Measurements from ENCODE around the gene SMIM43. TPM values are rescaled to one million over a fixed set of nuclear protein-coding genes. Genes with fewer than 3 reads are reported as not detected.

SMIM43 gene
- total and polyA plus RNA-seq, 9 of the 15 experiments (the other 6 are each of a cell fraction or from before 2014, with no cell fraction given), result not detected

DNA sequence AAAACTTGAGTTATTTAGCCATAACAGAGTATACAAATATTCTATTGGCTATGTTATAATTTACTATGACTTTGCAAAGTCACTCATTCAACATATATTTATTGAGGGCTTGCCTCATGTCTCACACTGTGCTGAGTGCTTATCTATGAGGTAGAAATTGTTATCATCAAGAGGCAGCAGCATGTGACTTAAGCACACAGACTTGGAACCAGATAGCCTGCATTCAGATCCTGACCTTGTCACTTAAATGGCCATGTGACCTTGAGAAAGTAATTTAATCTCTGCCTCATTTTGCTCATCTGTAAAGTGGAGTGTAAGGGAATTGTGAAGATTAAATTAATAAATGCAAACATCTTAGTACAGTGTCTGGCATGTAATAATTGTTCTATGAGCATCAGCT, 26.0 kb upstream of the SMIM43 start (continued):
- TF ChIP-seq, protein P1, sequence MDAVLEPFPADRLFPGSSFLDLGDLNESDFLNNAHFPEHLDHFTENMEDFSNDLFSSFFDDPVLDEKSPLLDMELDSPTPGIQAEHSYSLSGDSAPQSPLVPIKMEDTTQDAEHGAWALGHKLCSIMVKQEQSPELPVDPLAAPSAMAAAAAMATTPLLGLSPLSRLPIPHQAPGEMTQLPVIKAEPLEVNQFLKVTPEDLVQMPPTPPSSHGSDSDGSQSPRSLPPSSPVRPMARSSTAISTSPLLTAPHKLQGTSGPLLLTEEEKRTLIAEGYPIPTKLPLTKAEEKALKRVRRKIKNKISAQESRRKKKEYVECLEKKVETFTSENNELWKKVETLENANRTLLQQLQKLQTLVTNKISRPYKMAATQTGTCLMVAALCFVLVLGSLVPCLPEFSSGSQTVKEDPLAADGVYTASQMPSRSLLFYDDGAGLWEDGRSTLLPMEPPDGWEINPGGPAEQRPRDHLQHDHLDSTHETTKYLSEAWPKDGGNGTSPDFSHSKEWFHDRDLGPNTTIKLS (IDR thresholded peaks at IDR 0.05; ENCODE audit: borderline replicate concordance, low read depth), result peak; percentile 27; the same call in 1 of the 2 replicates
- peak in 1 of 2 experiments; percentile 88; a peak in 2 of 4 replicates for TF ChIP-seq TBL1XR1 (IDR thresholded peaks at IDR 0.05; ENCODE audit: low read length in 2 of 2)
- TF ChIP-seq, protein P2, sequence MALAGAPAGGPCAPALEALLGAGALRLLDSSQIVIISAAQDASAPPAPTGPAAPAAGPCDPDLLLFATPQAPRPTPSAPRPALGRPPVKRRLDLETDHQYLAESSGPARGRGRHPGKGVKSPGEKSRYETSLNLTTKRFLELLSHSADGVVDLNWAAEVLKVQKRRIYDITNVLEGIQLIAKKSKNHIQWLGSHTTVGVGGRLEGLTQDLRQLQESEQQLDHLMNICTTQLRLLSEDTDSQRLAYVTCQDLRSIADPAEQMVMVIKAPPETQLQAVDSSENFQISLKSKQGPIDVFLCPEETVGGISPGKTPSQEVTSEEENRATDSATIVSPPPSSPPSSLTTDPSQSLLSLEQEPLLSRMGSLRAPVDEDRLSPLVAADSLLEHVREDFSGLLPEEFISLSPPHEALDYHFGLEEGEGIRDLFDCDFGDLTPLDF (CRISPR knock-in tag; IDR thresholded peaks at IDR 0.05), result no peak
- TF ChIP-seq JUN (IDR thresholded peaks at IDR 0.05; ENCODE audit: borderline replicate concordance, low read depth, low read length), result 0 out of 2 replicates have a peak, but pooled peaks have one; percentile 23
- TF ChIP-seq JUN (CRISPR knock-in tag; IDR thresholded peaks at IDR 0.05; ENCODE audit: borderline replicate concordance), result no peak
- TF ChIP-seq HEY1 (CRISPR knock-in tag; IDR thresholded peaks at IDR 0.05; ENCODE audit: borderline replicate concordance), result no peak; the same call in 1 of the 2 replicates
- TF ChIP-seq EP400 (IDR thresholded peaks at IDR 0.05), result peak; percentile 52; the same call in 1 of the 2 replicates
- peak; percentile 57; the same call in 1 of the 2 replicates for TF ChIP-seq ZNF24 (IDR thresholded peaks at IDR 0.05)
- peak; percentile 99 for TF ChIP-seq ADNP (tag; IDR thresholded peaks at IDR 0.05)
- TF ChIP-seq C11orf30 (IDR thresholded peaks at IDR 0.05; ENCODE audit: low read depth), result peak; percentile 79
- TF ChIP-seq, protein P3, sequence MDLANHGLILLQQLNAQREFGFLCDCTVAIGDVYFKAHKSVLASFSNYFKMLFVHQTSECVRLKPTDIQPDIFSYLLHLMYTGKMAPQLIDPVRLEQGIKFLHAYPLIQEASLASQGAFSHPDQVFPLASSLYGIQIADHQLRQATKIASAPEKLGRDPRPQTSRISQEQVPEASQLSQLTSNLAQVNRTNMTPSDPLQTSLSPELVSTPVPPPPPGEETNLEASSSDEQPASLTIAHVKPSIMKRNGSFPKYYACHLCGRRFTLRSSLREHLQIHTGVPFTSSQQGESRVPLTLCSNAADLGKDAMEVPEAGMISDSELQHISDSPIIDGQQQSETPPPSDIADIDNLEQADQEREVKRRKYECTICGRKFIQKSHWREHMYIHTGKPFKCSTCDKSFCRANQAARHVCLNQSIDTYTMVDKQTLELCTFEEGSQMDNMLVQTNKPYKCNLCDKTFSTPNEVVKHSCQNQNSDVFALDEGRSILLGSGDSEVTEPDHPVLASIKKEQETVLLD (IDR thresholded peaks at IDR 0.05), result peak; percentile 47; the same call in 1 of the 2 replicates
- peak; percentile 91 for TF ChIP-seq SMARCA4 (IDR thresholded peaks at IDR 0.05)
- TF ChIP-seq EP300 (IDR thresholded peaks at IDR 0.05; ENCODE audit: low read length), result peak; percentile 95
- TF ChIP-seq NBN (IDR thresholded peaks at IDR 0.05; ENCODE audit: low read depth), result peak; percentile 69; the same call in 1 of the 2 replicates
- peak; percentile 92 for TF ChIP-seq HDAC2 (IDR thresholded peaks at IDR 0.05)
- peak; percentile 92 for TF ChIP-seq POLR2AphosphoS5 (IDR thresholded peaks at IDR 0.05; ENCODE audit: control insufficient read depth, insufficient read depth, low read depth, low read length)
- TF ChIP-seq, protein P4, sequence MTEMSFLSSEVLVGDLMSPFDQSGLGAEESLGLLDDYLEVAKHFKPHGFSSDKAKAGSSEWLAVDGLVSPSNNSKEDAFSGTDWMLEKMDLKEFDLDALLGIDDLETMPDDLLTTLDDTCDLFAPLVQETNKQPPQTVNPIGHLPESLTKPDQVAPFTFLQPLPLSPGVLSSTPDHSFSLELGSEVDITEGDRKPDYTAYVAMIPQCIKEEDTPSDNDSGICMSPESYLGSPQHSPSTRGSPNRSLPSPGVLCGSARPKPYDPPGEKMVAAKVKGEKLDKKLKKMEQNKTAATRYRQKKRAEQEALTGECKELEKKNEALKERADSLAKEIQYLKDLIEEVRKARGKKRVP (CRISPR knock-in tag; IDR thresholded peaks at IDR 0.05), result 0 out of 2 replicates have a peak, but pooled peaks have one; percentile 39
- peak; percentile 86 for TF ChIP-seq LEF1 (IDR thresholded peaks at IDR 0.05)
- TF ChIP-seq ILF3 (IDR thresholded peaks at IDR 0.05; ENCODE audit: borderline replicate concordance), result no peak
- no peak for TF ChIP-seq MCM5 (IDR thresholded peaks at IDR 0.05; ENCODE audit: low read depth)
- peak; percentile 100 for TF ChIP-seq ESRRA (IDR thresholded peaks at IDR 0.05; ENCODE audit: borderline replicate concordance, low read depth)
- TF ChIP-seq ATF7 (IDR thresholded peaks at IDR 0.05), result peak; percentile 79
- TF ChIP-seq, protein P5, sequence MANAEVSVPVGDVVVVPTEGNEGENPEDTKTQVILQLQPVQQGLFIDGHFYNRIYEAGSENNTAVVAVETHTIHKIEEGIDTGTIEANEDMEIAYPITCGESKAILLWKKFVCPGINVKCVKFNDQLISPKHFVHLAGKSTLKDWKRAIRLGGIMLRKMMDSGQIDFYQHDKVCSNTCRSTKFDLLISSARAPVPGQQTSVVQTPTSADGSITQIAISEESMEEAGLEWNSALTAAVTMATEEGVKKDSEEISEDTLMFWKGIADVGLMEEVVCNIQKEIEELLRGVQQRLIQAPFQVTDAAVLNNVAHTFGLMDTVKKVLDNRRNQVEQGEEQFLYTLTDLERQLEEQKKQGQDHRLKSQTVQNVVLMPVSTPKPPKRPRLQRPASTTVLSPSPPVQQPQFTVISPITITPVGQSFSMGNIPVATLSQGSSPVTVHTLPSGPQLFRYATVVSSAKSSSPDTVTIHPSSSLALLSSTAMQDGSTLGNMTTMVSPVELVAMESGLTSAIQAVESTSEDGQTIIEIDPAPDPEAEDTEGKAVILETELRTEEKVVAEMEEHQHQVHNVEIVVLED (CRISPR knock-in tag; IDR thresholded peaks at IDR 0.05), result no peak
- TF ChIP-seq ZNF134 (CRISPR knock-in tag; conservative IDR thresholded peaks at IDR 0.05), result 0 out of 2 replicates have a peak, but pooled peaks have one; percentile 41
